Caki2 (cell line): ENCODE measurements around the gene RNPEPL1. TPM values are rescaled to one million over a fixed set of nuclear protein-coding genes. Genes with fewer than 3 reads are reported as not detected.

Source experiments
- DNase-seq: peaks from one replicate; pipeline ENCODE4 v3.0.0-alpha.2; 2015; ENCODE audit warnings: low read depth
- in situ Hi-C: cut with HindIII; loops from 2 replicates; pipeline ENCODE4 v1.10.0; 2016; ENCODE audit warnings: low sequenced_read_pairs, low pct_unique_long_range_greater_than_20kb, mixed read lengths
- total RNA-seq: library from RNA; depleted of rRNA; stranded (reverse); fragments of >200 nt; shearing (Covaris generic); gene quantifications from 2 replicates; pipeline ENCODE4 v1.2.3, GENCODE V29; 2014; ENCODE audit warnings: low replicate concordance

RNPEPL1 gene
- total RNA-seq, 1 experiment from 2014 or later: 7.7 TPM

DNA sequence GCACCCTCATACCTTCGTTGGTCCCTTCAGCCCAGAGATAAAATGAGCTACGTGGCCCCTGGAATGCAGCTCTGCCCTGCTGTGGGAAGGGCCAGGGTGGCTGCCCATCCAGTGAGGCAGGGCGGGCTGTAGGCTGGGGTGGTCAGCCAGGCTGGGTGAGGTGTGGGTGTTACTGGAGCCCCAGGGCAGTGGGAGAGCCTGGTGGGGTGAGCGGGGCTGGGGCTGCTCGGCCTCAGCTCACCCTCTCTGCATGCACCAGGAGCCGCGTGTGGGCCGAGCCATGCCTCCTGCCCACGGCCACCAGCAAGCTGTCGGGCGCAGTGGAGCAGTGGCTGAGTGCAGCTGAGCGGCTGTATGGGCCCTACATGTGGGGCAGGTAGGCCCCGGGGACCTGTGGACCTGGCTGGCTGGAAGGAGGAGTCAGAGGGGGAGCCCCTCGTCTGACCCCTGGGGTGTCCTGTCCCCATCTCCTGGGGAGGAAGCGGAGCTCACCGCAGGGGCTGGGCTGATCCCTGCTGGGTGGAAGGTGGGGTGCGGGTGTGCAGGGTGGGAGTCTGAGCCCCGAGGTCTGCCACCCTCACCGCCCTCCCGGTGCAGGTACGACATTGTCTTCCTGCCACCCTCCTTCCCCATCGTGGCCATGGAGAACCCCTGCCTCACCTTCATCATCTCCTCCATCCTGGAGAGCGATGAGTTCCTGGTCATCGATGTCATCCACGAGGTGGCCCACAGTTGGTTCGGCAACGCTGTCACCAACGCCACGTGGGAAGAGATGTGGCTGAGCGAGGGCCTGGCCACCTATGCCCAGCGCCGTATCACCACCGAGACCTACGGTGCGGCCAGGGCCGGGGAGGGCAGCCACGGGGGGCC, 5.5 kb downstream of the RNPEPL1 start:
- DNase-seq: no peak
- in situ Hi-C loops: no loop called here

GRCh38 chr2:240574386-240575100, 6.3 kb downstream of the RNPEPL1 start:
- in situ Hi-C loops: no loop called here
- no peak for DNase-seq

GRCh38 chr2:240575101-240575965, 7.0 kb downstream of the RNPEPL1 start:
- in situ Hi-C loops: no loop called here
- no peak for DNase-seq

- in situ Hi-C loops: no loop called here
- DNase-seq: no peak
Measured at GRCh38 chr2:240576036-240576435, 7.8 kb downstream of the RNPEPL1 start.

DNA sequence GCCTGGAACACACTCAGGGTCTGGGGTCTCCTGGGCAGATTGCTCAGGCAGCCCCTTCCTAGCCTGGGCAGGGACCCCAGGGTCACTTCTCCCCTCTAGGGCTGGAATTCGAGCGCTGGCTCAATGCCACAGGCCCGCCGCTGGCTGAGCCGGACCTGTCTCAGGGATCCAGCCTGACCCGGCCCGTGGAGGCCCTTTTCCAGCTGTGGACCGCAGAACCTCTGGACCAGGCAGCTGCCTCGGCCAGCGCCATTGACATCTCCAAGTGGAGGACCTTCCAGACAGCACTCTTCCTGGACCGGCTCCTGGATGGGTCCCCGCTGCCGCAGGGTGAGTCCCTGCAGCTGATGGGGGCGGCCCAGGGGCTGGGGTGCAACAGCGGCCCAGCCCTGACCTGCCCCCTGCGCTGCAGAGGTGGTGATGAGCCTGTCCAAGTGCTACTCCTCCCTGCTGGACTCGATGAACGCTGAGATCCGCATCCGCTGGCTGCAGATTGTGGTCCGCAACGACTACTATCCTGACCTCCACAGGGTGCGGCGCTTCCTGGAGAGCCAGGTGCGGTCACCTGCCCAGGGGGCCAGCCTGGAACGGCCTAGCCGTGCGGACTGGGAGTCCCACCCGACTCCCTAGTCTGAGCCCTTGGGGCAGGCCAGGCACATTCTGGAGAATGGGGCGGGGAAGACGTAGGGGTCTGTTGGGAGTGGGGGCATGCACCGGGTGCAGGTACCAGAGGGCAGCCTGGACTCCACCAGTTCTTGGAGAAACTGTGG, 8.3 kb downstream of the RNPEPL1 start:
- in situ Hi-C loops: no loop called here
- DNase-seq: no peak

DNA sequence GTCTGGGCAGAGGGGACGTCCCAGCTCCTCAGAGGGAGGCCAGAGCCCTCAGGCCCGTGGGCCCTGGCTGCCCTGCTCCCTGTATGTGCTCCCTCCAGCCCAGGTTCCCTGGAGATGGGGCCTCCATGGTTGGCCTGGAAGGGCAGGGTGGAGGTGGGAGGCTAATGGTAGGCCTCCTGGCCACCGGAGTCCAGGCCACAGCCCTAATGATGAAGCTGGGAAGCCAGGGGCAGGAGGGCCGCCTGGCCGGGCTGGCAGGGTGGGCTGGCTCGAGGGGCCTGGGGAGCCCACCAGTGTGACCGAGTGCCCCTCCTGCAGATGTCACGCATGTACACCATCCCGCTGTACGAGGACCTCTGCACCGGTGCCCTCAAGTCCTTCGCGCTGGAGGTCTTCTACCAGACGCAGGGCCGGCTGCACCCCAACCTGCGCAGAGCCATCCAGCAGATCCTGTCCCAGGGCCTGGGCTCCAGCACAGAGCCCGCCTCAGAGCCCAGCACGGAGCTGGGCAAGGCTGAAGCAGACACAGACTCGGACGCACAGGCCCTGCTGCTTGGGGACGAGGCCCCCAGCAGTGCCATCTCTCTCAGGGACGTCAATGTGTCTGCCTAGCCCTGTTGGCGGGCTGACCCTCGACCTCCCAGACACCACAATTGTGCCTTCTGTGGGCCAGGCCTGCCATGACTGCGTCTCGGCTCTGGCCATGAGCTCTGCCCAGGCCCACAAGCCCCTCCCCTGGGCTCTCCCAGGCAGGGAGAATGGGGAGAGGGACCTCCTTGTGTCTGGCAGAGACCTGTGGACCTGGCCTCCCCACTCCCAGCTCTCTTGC, 9.2 kb downstream of the RNPEPL1 start:
- DNase-seq: no peak
- in situ Hi-C loops: no loop called here

DNA sequence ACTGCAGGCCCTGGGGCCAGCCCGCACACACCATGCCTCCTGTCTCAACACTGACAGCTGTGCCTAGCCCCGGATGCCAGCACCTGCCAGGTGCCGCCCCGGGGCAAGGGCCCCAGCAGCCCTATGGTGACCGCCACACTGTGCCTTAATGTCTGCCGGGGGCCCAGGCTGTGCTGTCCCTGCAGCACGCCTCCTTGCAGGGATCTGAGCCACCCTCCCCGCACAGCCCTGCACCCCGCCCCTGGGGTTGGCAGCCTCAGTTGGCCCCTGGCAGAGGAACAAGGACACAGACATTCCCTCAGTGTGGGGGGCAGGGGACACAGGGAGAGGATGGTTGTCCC, 9.8 kb downstream of the RNPEPL1 start:
- DNase-seq: no peak
- in situ Hi-C loops: no loop called here

DNA sequence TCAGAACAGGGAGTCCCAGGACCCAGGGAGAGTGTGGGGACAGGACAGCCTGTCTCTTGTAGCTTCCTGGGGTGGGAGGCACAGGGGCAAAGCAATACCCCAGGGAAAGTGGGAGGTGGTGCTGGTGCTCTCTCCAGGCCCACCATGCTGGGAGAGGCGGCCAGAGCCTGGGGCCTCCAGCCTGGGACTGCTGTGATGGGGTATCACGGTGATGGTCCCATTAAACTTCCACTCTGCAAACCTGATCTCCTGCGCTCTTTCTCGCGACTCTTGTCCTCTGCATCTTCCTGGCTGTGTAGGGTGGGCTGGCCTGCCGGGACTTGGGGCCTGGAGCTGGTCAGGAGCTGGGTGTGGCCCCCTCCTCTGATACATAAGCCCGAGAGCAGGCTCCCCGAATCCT, 10.2 kb downstream of the RNPEPL1 start:
- in situ Hi-C loops: no loop called here
- no peak for DNase-seq

- in situ Hi-C loops: no loop called here
- DNase-seq: no peak
Measured at GRCh38 chr2:240579071-240579762, 10.9 kb downstream of the RNPEPL1 start.

GRCh38 chr2:240579771-240580614, 11.7 kb downstream of the RNPEPL1 start:
- peak; percentile 62 for DNase-seq
- in situ Hi-C loops: no loop called here

- in situ Hi-C loops: no loop called here
- no peak for DNase-seq
Measured at GRCh38 chr2:240581811-240582210, 13.5 kb downstream of the RNPEPL1 start.

DNA sequence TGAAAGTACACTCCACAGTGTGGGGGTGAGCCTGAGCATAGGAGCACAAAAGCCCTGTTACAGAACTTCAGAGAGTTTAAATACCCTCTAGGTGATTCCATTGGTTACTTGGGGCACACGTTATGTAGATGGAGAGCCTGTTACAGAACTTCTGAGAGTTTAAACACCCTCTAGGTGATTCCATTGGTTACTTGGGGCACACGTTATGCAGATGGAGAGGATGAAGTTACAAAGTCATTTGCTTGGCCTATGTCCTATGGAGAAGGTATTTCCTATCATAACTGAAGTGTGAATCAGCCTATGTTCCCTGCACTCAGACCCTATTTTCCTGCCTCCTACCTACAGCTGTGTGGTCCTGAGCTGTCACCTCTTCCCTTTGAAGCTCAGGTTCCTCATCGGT, 14.5 kb downstream of the RNPEPL1 start:
- no peak for DNase-seq

DNA sequence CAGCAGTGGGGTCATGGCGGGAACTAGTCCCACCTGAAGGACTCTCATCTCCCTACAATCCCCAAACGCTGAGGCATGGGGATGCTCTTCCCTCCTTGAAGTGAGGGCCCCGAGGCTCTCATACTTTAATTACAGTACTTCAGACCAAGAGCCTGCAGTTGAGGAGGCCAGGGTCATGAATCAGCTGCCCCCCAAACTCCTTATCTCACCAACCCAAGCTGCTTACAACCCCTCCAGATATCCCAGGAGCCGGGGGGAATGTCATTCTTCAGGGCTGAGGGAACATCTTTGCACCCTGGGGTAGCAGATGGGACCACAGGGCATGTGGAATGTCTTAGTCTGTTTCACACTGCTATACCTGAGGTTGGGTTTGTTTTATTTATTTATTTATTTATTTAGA, 15.5 kb downstream of the RNPEPL1 start:
- in situ Hi-C loops: no loop called here
- DNase-seq: no peak

More for the DNA sequence above, 14.5 kb downstream of the RNPEPL1 start:
- in situ Hi-C loops: no loop called here

- in situ Hi-C loops: no loop called here
- peak; percentile 65 for DNase-seq
Measured at GRCh38 chr2:240584486-240585031, 16.3 kb downstream of the RNPEPL1 start.

DNA sequence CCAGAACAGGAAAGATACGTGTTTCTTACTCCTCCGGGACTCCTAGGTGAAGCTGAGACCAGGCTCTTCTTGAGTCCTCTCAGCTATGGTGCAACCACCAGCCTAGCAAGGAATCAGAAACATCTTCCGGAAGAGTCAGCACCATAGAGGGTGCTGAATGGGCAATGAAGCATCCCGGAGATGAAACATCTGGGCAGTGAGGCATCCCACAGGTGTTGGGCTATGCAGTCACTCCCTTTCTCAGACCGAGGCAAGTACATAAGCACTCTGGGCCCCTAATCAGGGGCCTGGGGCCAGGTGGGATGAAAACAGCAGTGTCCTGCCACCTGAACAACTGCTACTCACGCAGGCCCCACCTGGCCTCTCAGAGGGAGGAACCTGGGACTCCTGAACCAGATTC, 16.8 kb downstream of the RNPEPL1 start:
- in situ Hi-C loops: no loop called here
- no peak for DNase-seq

DNA sequence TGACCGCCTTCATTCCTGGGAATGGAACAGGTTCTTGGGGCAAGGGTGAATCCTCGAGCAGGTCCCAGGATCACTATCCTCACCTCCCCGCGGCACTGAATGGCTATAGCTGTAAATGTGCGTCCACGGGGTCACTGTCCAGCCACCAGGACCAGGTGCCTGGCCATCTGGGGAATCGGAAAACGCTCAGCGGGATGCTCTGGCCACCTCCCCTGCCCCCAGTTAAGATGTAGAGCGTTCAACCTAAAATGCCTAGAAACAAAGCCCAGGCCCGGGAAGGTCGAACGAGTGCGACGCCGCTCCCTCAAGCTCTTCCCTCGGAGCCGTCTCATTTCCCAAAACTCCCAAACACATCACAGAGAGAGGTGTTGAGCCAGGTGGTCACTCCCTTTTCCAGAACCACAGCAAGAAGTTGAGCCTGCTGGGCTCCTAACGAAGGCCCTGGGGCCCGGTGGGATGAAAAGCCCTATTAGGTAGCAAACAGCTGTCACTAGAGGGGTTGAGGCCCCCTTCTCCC, 17.5 kb downstream of the RNPEPL1 start:
- DNase-seq: no peak
- in situ Hi-C loops: no loop called here
